Astrocyte of the cerebellum (primary cell): Measurements from ENCODE around the gene KCNMA1.

Source experiments
- DNase-seq: peaks from one replicate; pipeline ENCODE4 v3.0.0-alpha.2; 2011; ENCODE audit warnings: low read depth
- H3K4me3 ChIP-seq: 2 replicates; pipeline ENCODE4 v1.5.1; 2011; ENCODE audit warnings: mild to moderate bottlenecking, low read depth, low read length, moderate library complexity
- CTCF ChIP-seq: IDR thresholded peaks from 2 replicates; pipeline ENCODE4 v1.5.1; 2012; ENCODE audit warnings: low read length, low read depth, moderate library complexity, mild to moderate bottlenecking; ENCODE audit errors: missing control alignments
- in situ Hi-C: cut with HindIII; loops from 2 replicates; pipeline ENCODE4 v1.10.0; 2017; ENCODE audit warnings: low sequenced_read_pairs

Gene KCNMA1

GRCh38 chr10:76866841-76867586 is 770.6 kb downstream of the KCNMA1 start:
- no peak for TF ChIP-seq CTCF
- in situ Hi-C loops, result no loop called here
- no peak overlapping the region for H3K4me3 ChIP-seq
- no peak for DNase-seq

GRCh38 chr10:76864922-76865321 is 772.7 kb downstream of the KCNMA1 start:
- no peak for DNase-seq
- in situ Hi-C loops, result no loop called here
- no peak for TF ChIP-seq CTCF
- no peak overlapping the region for H3K4me3 ChIP-seq

- TF ChIP-seq CTCF, result no peak
- no peak overlapping the region for H3K4me3 ChIP-seq
- in situ Hi-C loops, result no loop called here
- DNase-seq, result no peak
Measured at GRCh38 chr10:76858721-76859120, 778.9 kb downstream of the KCNMA1 start.

GRCh38 chr10:76840802-76841201 is 796.8 kb downstream of the KCNMA1 start:
- no peak for DNase-seq

GRCh38 chr10:76839276-76839675 is 798.3 kb downstream of the KCNMA1 start:
- DNase-seq, result no peak
- TF ChIP-seq CTCF, result no peak
- in situ Hi-C loops, result no loop called here
- no peak overlapping the region for H3K4me3 ChIP-seq

More at GRCh38 chr10:76840802-76841201, 796.8 kb downstream of the KCNMA1 start:
- in situ Hi-C loops, result no loop called here
- no peak overlapping the region for H3K4me3 ChIP-seq
- TF ChIP-seq CTCF, result no peak

GRCh38 chr10:76830218-76830617 is 807.4 kb downstream of the KCNMA1 start:
- H3K4me3 ChIP-seq, result no peak overlapping the region
- DNase-seq, result no peak
- no peak for TF ChIP-seq CTCF
- in situ Hi-C loops, result no loop called here
